ENCODE data around the gene PCNX4. TPM values are rescaled to one million over a fixed set of nuclear protein-coding genes. Genes with fewer than 3 reads are reported as not detected.

PCNX4 gene
- total RNA-seq, 1 experiment from 2014 or later: 48.4 TPM

DNA sequence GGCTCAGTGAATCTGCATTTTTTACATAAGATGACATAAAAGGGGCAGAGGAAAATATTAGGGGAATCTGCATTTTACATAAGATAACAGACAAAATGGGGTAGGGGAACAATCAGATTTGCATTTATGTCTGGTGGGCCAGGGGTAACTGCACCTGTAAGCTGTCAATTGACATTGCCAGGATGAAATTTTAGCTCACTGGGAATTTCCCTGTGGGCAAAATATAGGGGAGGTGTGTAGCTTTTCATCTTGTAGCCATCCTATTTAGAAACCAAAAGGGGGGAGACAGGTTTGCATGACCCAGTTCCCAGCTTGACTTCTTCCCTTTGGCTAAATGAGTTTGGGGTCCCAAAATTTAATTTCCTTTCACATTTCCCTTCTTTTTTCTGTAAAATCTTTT lies 3.5 kb downstream of the PCNX4 start:
- no peak overlapping the region for H2AFZ ChIP-seq (ENCODE audit: low read depth, low read length, poor library complexity, severe bottlenecking)
- TF ChIP-seq YY1 (IDR thresholded peaks at IDR 0.05; ENCODE audit: extremely low read depth, insufficient replicate concordance, low read depth, low read length) (no peak), TCF7L2 (IDR thresholded peaks at IDR 0.05; ENCODE audit: borderline replicate concordance, extremely low read depth, insufficient read depth, insufficient read length) (no peak), CBX3 (IDR thresholded peaks at IDR 0.05; ENCODE audit: low read depth) (no peak), CEBPB (IDR thresholded peaks at IDR 0.05; ENCODE audit: low read depth) (no peak), SP1 (IDR thresholded peaks at IDR 0.05; ENCODE audit: low read depth) (no peak), SIN3A (IDR thresholded peaks at IDR 0.05; ENCODE audit: low read depth) (no peak), EGR1 (IDR thresholded peaks at IDR 0.05; ENCODE audit: low read depth) (no peak), RAD21 (IDR thresholded peaks at IDR 0.05; ENCODE audit: low read depth) (no peak), EZH2phosphoT487 (IDR thresholded peaks at IDR 0.05; ENCODE audit: borderline replicate concordance) (no peak), ELF1 (IDR thresholded peaks at IDR 0.05; ENCODE audit: borderline replicate concordance, low read depth) (no peak), EZH2 (IDR thresholded peaks at IDR 0.05) (no peak), JUND (IDR thresholded peaks at IDR 0.05) (no peak)
- TF ChIP-seq, protein P1, sequence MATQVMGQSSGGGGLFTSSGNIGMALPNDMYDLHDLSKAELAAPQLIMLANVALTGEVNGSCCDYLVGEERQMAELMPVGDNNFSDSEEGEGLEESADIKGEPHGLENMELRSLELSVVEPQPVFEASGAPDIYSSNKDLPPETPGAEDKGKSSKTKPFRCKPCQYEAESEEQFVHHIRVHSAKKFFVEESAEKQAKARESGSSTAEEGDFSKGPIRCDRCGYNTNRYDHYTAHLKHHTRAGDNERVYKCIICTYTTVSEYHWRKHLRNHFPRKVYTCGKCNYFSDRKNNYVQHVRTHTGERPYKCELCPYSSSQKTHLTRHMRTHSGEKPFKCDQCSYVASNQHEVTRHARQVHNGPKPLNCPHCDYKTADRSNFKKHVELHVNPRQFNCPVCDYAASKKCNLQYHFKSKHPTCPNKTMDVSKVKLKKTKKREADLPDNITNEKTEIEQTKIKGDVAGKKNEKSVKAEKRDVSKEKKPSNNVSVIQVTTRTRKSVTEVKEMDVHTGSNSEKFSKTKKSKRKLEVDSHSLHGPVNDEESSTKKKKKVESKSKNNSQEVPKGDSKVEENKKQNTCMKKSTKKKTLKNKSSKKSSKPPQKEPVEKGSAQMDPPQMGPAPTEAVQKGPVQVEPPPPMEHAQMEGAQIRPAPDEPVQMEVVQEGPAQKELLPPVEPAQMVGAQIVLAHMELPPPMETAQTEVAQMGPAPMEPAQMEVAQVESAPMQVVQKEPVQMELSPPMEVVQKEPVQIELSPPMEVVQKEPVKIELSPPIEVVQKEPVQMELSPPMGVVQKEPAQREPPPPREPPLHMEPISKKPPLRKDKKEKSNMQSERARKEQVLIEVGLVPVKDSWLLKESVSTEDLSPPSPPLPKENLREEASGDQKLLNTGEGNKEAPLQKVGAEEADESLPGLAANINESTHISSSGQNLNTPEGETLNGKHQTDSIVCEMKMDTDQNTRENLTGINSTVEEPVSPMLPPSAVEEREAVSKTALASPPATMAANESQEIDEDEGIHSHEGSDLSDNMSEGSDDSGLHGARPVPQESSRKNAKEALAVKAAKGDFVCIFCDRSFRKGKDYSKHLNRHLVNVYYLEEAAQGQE (IDR thresholded peaks at IDR 0.05; ENCODE audit: low read depth): no peak
- TF ChIP-seq, protein P2, sequence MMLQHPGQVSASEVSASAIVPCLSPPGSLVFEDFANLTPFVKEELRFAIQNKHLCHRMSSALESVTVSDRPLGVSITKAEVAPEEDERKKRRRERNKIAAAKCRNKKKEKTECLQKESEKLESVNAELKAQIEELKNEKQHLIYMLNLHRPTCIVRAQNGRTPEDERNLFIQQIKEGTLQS (IDR thresholded peaks at IDR 0.05): no peak
- TF ChIP-seq, protein P3, sequence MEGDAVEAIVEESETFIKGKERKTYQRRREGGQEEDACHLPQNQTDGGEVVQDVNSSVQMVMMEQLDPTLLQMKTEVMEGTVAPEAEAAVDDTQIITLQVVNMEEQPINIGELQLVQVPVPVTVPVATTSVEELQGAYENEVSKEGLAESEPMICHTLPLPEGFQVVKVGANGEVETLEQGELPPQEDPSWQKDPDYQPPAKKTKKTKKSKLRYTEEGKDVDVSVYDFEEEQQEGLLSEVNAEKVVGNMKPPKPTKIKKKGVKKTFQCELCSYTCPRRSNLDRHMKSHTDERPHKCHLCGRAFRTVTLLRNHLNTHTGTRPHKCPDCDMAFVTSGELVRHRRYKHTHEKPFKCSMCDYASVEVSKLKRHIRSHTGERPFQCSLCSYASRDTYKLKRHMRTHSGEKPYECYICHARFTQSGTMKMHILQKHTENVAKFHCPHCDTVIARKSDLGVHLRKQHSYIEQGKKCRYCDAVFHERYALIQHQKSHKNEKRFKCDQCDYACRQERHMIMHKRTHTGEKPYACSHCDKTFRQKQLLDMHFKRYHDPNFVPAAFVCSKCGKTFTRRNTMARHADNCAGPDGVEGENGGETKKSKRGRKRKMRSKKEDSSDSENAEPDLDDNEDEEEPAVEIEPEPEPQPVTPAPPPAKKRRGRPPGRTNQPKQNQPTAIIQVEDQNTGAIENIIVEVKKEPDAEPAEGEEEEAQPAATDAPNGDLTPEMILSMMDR (IDR thresholded peaks at IDR 0.05 in 2 of 3, conservative IDR thresholded peaks at IDR 0.05 in 1 of 3; ENCODE audit: borderline replicate concordance in 1 of 3, insufficient read depth in 1 of 3, low read depth in 2 of 3, low read length in 2 of 3): no peak
- TF ChIP-seq, protein P4, sequence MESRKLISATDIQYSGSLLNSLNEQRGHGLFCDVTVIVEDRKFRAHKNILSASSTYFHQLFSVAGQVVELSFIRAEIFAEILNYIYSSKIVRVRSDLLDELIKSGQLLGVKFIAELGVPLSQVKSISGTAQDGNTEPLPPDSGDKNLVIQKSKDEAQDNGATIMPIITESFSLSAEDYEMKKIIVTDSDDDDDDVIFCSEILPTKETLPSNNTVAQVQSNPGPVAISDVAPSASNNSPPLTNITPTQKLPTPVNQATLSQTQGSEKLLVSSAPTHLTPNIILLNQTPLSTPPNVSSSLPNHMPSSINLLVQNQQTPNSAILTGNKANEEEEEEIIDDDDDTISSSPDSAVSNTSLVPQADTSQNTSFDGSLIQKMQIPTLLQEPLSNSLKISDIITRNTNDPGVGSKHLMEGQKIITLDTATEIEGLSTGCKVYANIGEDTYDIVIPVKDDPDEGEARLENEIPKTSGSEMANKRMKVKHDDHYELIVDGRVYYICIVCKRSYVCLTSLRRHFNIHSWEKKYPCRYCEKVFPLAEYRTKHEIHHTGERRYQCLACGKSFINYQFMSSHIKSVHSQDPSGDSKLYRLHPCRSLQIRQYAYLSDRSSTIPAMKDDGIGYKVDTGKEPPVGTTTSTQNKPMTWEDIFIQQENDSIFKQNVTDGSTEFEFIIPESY (IDR thresholded peaks at IDR 0.05; ENCODE audit: extremely low read depth, insufficient replicate concordance, low read length): no peak
- no peak overlapping the region for H3K4me3 ChIP-seq (replicated peaks in 1 of 2; ENCODE audit: low read depth in 1 of 2, low read length in 2 of 2)
- H3K36me3 ChIP-seq (ENCODE audit: control insufficient read depth in 1 of 2, insufficient read depth in 2 of 2, low read length in 2 of 2): peaks cover 0 to 11% of the 10 kb centered on the region in 2 experiments; a peak in 2 of 4 replicates
- H3K4me1 ChIP-seq (ENCODE audit: control insufficient read depth in 1 of 2, insufficient read depth in 2 of 2, low read length in 2 of 2): peaks cover 11 to 23% of the 10 kb centered on the region in 2 experiments
- peaks cover 79% of the 10 kb centered on the region for H3K79me2 ChIP-seq (ENCODE audit: insufficient read depth, low read length)
- intact Hi-C loops (cut with micrococcal nuclease): no loop called here
- no peak overlapping the region for H3K4me2 ChIP-seq (ENCODE audit: low read length)
- H3K27me3 ChIP-seq (ENCODE audit: insufficient read depth, low read length): no peaks in the 10 kb centered on the region
- H4K20me1 ChIP-seq (ENCODE audit: insufficient read depth): no peaks in the 10 kb centered on the region
- no peaks in the 10 kb centered on the region for H3K9me3 ChIP-seq (ENCODE audit: control insufficient read depth in 1 of 2, insufficient read depth in 1 of 2, low read depth in 1 of 2, low read length in 2 of 2)
- ATAC-seq (no peak), DNase-seq (ENCODE audit: low read depth, low spot score) (no peak)
- POLR2A ChIA-PET: no interaction called here
- CTCF ChIA-PET: no interaction called here
- no peaks in the 10 kb centered on the region for H3K9me2 ChIP-seq (ENCODE audit: insufficient read depth)
- no TSS peak for BruUV-seq (replicated peaks)
- H3K27ac ChIP-seq (ENCODE audit: low read depth, low read length): no peak overlapping the region
- no peak overlapping the region for H3K9ac ChIP-seq (ENCODE audit: low read length)
- RAD21 ChIA-PET (ENCODE audit: low non-redundant PET in 1 of 2, low total read pairs in 2 of 2, uncharacterized antibody in 2 of 2, unreplicated experiment in 2 of 2): interaction anchor here in 1 of 2 experiments (0.7 kb wide), 1 partner anchor 87 kb away, joined by 3 read pairs; no protein-coding TSS in a partner anchor

Data from HCT116 (cell line).